Thoracic aorta (tissue), 2 donors: ENCODE results near the gene FPR1. TPM values are rescaled to one million over a fixed set of nuclear protein-coding genes. Genes with fewer than 3 reads are reported as not detected.
A peak's percentile ranks its signal among the peaks of the same experiment; 100 is the strongest.

Experiments
- ATAC-seq: fragments of 150-250 bp; one replicate; pipeline ENCODE4 v1.8.0; 2017; ENCODE audit warnings: low read depth; ENCODE audit not compliant: insufficient number of reproducible peaks, low FRiP score
- DNase-seq: peaks from one replicate; pipeline ENCODE4 v3.0.0-alpha.2; 2020; ENCODE audit warnings: low spot score
- H3K27ac ChIP-seq, 2 donors: fragments of 200-600 bp; sonication (generic); 1 replicate in 1 of 2; 2 replicates in 1 of 2; pipeline ENCODE4 v1.5.1; 2016; ENCODE audit warnings: mild to moderate bottlenecking in 2 of 2, moderate library complexity in 2 of 2
- H3K27me3 ChIP-seq: fragments of 200-600 bp; sonication (generic); replicated peaks from 2 replicates; pipeline ENCODE4 v1.6.0; 2016; ENCODE audit warnings: mild to moderate bottlenecking; ENCODE audit not compliant: insufficient read depth
- H3K36me3 ChIP-seq: fragments of 200-600 bp; sonication (generic); one replicate; pipeline ENCODE4 v1.5.1; 2016
- H3K4me1 ChIP-seq, 2 donors: fragments of 200-600 bp; sonication (generic); 1 replicate in 1 of 2; 2 replicates in 1 of 2; pipeline versions ENCODE4 v1.5.1 to v1.6.0; 2016; ENCODE audit warnings: low read depth in 2 of 2, mild to moderate bottlenecking in 1 of 2; ENCODE audit not compliant: control insufficient read depth in 1 of 2
- H3K4me3 ChIP-seq: fragments of 200-600 bp; sonication (generic); 2 replicates; pipeline ENCODE4 v1.5.1; 2016; ENCODE audit warnings: mild to moderate bottlenecking
- H3K9me3 ChIP-seq: fragments of 200-600 bp; sonication (generic); 2 replicates; pipeline ENCODE4 v1.5.1; 2016
- total RNA-seq, 2 donors: library from RNA; depleted of rRNA; stranded (reverse); fragments of >200 nt; gene quantifications; one replicate each; pipeline versions ENCODE4 v1.1.0 to v1.2.3, GENCODE V29; 2016
- TF ChIP-seq, protein P1 (sequence below): fragments of 200-600 bp; sonication (generic); IDR thresholded peaks from one replicate; pipeline ENCODE4 v1.5.1; 2019; ENCODE audit warnings: antibody characterized with exemption

The FPR1 gene
- total RNA-seq, 2 donors from 2014 or later, result 30.2 to 39.3 TPM

DNA sequence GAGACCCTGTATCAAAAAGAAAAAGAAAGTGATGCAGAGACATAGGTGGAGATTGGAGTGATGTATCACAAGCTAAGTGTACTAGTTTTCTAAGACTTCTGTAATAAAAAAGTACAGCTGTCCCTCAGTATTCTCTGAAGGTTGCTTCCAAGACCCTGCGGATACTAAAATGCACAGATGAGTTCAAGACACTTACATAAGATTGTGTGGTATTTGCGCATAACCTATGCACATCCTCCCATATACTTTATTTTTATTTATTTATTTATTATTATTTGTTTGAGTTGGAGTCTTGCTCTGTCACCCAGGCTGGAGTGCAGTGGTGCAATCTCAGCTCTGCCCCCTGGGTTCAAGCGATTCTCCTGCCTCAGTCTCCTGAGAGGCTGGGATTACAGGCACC, 14.3 kb downstream of the FPR1 start:
- no peak for ATAC-seq
- Histone ChIP-seq H3K27me3 (no peaks in the 10 kb centered on the region), H3K4me3 (no peak overlapping the region), H3K27ac (no peak overlapping the region), H3K4me1 (no peaks in the 10 kb centered on the region), H3K9me3 (no peaks in the 10 kb centered on the region), H3K36me3 (no peaks in the 10 kb centered on the region)
- TF ChIP-seq, protein P1, sequence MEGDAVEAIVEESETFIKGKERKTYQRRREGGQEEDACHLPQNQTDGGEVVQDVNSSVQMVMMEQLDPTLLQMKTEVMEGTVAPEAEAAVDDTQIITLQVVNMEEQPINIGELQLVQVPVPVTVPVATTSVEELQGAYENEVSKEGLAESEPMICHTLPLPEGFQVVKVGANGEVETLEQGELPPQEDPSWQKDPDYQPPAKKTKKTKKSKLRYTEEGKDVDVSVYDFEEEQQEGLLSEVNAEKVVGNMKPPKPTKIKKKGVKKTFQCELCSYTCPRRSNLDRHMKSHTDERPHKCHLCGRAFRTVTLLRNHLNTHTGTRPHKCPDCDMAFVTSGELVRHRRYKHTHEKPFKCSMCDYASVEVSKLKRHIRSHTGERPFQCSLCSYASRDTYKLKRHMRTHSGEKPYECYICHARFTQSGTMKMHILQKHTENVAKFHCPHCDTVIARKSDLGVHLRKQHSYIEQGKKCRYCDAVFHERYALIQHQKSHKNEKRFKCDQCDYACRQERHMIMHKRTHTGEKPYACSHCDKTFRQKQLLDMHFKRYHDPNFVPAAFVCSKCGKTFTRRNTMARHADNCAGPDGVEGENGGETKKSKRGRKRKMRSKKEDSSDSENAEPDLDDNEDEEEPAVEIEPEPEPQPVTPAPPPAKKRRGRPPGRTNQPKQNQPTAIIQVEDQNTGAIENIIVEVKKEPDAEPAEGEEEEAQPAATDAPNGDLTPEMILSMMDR, result no peak
- no peak for DNase-seq

DNA sequence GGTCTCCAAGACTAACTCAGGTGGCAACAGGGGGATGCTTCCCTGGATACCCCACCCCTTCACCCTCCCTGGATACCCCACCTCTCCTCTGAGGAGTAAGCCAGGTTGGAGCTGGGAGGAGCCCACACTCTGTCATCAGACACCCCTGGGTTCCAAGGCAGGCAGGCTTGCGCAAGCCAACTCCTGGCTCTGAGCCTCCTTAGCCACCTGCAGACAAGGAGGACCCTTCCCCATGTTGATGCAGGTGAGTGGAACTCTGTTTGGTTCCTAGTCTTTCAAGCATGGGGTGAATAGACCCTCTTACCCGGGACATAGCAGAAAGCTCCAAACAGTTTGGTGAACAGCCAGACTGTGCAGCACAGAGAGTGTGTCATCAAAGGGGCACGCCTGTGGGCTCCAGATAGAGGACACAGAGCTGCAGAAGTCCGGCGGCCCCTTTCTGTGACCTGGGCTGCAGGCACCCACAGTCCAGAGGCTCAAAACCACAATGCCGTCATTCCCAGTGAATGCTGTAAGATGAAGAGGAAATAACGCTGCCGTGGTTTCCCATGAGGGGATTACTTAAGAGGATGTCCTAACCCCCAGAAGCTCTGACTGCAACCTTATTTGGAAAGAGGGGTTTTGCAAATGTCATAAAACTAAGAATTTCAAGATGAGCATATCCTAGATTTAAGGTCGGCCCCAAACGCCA, 15.8 kb downstream of the FPR1 start:
- Histone ChIP-seq H3K27me3 (no peaks in the 10 kb centered on the region), H3K9me3 (no peaks in the 10 kb centered on the region), H3K36me3 (no peaks in the 10 kb centered on the region), H3K4me1 (no peaks in the 10 kb centered on the region), H3K4me3 (no peak overlapping the region), H3K27ac (no peak overlapping the region)
- TF ChIP-seq, protein P1, result no peak
- ATAC-seq (no peak), DNase-seq (peak; percentile 41)

DNA sequence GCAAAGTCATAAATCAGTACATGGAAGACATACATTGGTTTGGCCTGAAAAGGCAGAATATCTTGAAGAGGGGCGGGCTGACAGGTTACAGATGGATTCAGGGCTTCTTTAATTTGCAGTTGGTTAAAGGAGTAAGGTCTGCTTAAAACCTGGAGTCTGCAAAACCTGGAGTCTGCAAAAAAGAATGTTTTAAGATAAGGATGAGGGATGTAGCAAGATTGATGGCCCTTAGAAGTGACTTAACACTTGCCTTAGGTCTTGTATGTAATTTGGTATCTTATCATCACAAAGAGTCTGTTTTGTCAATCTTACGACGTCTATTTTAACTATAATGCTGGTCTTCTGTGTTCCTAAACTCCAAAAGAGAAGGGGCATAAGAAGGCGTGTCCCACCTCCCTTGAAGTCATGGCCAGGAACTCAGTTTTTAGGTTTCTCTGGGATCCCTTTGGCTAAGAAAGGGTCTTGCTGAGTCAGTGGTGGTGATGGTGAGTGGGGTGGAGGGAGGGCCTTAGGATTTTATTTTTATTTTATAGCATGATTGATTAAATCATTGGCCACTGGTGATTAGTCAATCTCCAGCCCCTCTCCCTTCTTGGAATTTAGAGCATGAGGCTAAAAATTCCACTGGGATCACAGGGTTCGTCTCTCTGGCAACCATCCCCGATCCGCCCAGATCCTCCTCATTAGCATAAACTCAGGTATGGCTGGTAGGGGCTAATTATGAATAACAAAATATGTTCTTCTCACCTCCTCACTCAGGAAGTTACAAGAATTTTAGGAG, 17.7 kb downstream of the FPR1 start:
- no peak overlapping the region for H3K27ac ChIP-seq
- no peak overlapping the region for H3K4me3 ChIP-seq
- H3K27me3 ChIP-seq, result no peaks in the 10 kb centered on the region
- no peak for ATAC-seq
- TF ChIP-seq, protein P1, result no peak
- no peaks in the 10 kb centered on the region for H3K4me1 ChIP-seq
- no peak for DNase-seq
- no peaks in the 10 kb centered on the region for H3K36me3 ChIP-seq
- H3K9me3 ChIP-seq, result no peaks in the 10 kb centered on the region

DNA sequence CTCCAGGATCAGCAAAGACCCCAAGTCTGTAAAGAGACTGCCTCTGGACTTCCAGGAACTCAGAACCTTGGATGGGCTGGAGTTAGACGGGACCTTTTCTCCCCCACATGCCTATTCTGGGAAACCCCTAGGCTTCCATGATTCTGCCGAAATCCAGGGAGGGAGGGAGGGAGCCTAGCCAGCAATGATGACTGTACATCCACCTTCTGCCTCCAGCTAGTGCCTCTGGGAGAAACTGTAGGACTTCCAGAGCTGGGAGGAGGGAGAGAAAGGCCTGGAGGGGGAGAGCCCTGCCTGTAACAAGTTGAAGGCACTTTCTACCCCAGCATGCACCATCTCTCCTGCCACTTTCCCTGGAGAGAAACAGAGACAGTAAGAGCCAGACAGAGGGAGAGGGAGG, 21.9 kb downstream of the FPR1 start:
- Histone ChIP-seq H3K36me3 (no peaks in the 10 kb centered on the region), H3K4me3 (no peak overlapping the region), H3K27me3 (no peaks in the 10 kb centered on the region), H3K4me1 (no peaks in the 10 kb centered on the region), H3K27ac (no peak overlapping the region), H3K9me3 (no peaks in the 10 kb centered on the region)
- TF ChIP-seq, protein P1, result no peak
- ATAC-seq, result no peak
- DNase-seq, result no peak

DNA sequence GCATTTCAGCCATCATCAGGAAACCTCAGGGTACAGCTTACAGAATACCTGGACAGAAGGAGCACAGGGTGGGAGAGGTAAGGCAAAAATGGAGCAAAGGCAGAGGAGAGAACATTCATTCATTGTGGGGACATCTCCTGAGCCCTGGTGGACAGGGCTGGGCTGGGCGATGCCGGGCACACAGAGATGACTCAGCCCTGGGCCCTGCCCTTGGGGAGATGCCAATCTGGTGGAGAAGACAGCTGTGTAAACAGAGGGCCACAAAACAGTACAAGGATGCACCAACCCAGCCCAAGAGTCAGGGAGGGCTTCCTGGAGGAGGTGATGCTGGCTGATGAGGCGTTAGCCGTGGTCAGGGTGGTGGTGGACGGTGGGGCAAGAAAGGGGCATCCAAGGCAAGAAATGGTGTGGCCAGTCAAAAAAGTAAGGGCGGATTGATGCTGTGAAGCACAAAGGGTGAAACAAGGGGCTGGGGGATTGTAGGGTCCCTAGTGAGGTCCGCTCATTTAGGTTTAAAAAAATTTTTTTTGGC, 24.3 kb downstream of the FPR1 start:
- no peak overlapping the region for H3K27ac ChIP-seq
- H3K9me3 ChIP-seq, result no peaks in the 10 kb centered on the region
- TF ChIP-seq, protein P1, result no peak
- no peak overlapping the region for H3K4me3 ChIP-seq
- H3K36me3 ChIP-seq, result no peaks in the 10 kb centered on the region
- H3K4me1 ChIP-seq, result no peaks in the 10 kb centered on the region
- DNase-seq (no peak), ATAC-seq (no peak)
- H3K27me3 ChIP-seq, result no peaks in the 10 kb centered on the region
